HUES6 (cell line): ENCODE results near the gene RECK.

Experiments
- H3K27ac ChIP-seq: 2 replicates; pipeline ENCODE4 v1.7.0; 2013; ENCODE audit warnings: low read depth, mild to moderate bottlenecking, low read length, inconsistent platforms
- H3K27me3 ChIP-seq: 2 replicates; pipeline ENCODE4 v1.6.1; 2013; ENCODE audit warnings: low read length; ENCODE audit not compliant: control insufficient read depth, insufficient read depth
- H3K36me3 ChIP-seq: 2 replicates; pipeline ENCODE4 v1.6.1; 2013; ENCODE audit warnings: low read length; ENCODE audit not compliant: control insufficient read depth, insufficient read depth
- H3K4me1 ChIP-seq: 2 replicates; pipeline ENCODE4 v1.6.1; 2013; ENCODE audit warnings: low read length; ENCODE audit not compliant: control insufficient read depth, insufficient read depth
- H3K4me3 ChIP-seq: 2 replicates; pipeline ENCODE4 v1.5.1; 2013; ENCODE audit warnings: low read depth, low read length
- H3K9ac ChIP-seq: one replicate; pipeline ENCODE4 v1.6.1; 2013; ENCODE audit warnings: mild to moderate bottlenecking, low read length
- H3K9me3 ChIP-seq: 2 replicates; pipeline ENCODE4 v1.6.1; 2013; ENCODE audit warnings: low read depth, low read length; ENCODE audit not compliant: control insufficient read depth, insufficient read depth

RECK gene

GRCh38 chr9:36137392-36138004, 100.8 kb downstream of the RECK start:
- Histone ChIP-seq H3K4me3 (peak overlapping the region; percentile 73), H3K27me3 (peaks cover 94% of the 10 kb centered on the region), H3K9me3 (no peaks in the 10 kb centered on the region)

GRCh38 chr9:36138496-36138895, 101.8 kb downstream of the RECK start:
- H3K27me3 ChIP-seq: peaks cover 84% of the 10 kb centered on the region

More at GRCh38 chr9:36137392-36138004, 100.8 kb downstream of the RECK start:
- Histone ChIP-seq H3K4me1 (peaks cover 25% of the 10 kb centered on the region), H3K27ac (no peak overlapping the region), H3K9ac (peak overlapping the region; percentile 69), H3K36me3 (no peaks in the 10 kb centered on the region)

GRCh38 chr9:36138901-36139300, 102.2 kb downstream of the RECK start:
- Histone ChIP-seq H3K27ac (no peak overlapping the region), H3K4me3 (no peak overlapping the region), H3K9me3 (no peaks in the 10 kb centered on the region), H3K9ac (no peak overlapping the region), H3K27me3 (peaks cover 81% of the 10 kb centered on the region), H3K4me1 (peaks cover 26% of the 10 kb centered on the region), H3K36me3 (no peaks in the 10 kb centered on the region)

More at GRCh38 chr9:36138496-36138895, 101.8 kb downstream of the RECK start:
- no peaks in the 10 kb centered on the region for H3K36me3 ChIP-seq
- H3K9me3 ChIP-seq: no peaks in the 10 kb centered on the region
- no peak overlapping the region for H3K4me3 ChIP-seq
- no peak overlapping the region for H3K9ac ChIP-seq
- peaks cover 26% of the 10 kb centered on the region for H3K4me1 ChIP-seq
- no peak overlapping the region for H3K27ac ChIP-seq

- Histone ChIP-seq H3K4me3 (no peak overlapping the region), H3K9me3 (peaks cover 2% of the 10 kb centered on the region), H3K4me1 (peaks cover 19% of the 10 kb centered on the region), H3K9ac (no peak overlapping the region), H3K36me3 (no peaks in the 10 kb centered on the region), H3K27me3 (peaks cover 70% of the 10 kb centered on the region), H3K27ac (no peak overlapping the region)
Observed at GRCh38 chr9:36140086-36141084, 103.7 kb downstream of the RECK start.

- peaks cover 9% of the 10 kb centered on the region for H3K9me3 ChIP-seq
- peaks cover 61% of the 10 kb centered on the region for H3K27me3 ChIP-seq
- no peak overlapping the region for H3K4me3 ChIP-seq
- H3K27ac ChIP-seq: no peak overlapping the region
- peaks cover 12% of the 10 kb centered on the region for H3K4me1 ChIP-seq
- no peaks in the 10 kb centered on the region for H3K36me3 ChIP-seq
- no peak overlapping the region for H3K9ac ChIP-seq
Observed at GRCh38 chr9:36141288-36141687, 104.6 kb downstream of the RECK start.

GRCh38 chr9:36141761-36142160, 105.0 kb downstream of the RECK start:
- Histone ChIP-seq H3K9ac (no peak overlapping the region), H3K4me1 (peaks cover 12% of the 10 kb centered on the region), H3K27me3 (peaks cover 56% of the 10 kb centered on the region), H3K4me3 (no peak overlapping the region), H3K36me3 (no peaks in the 10 kb centered on the region), H3K27ac (no peak overlapping the region), H3K9me3 (peaks cover 9% of the 10 kb centered on the region)

- no peaks in the 10 kb centered on the region for H3K36me3 ChIP-seq
- peaks cover 5% of the 10 kb centered on the region; the same call in 1 of the 2 replicates for H3K4me1 ChIP-seq
- H3K27me3 ChIP-seq: peaks cover 47% of the 10 kb centered on the region
- H3K4me3 ChIP-seq: no peak overlapping the region
- H3K9ac ChIP-seq: no peak overlapping the region
- H3K27ac ChIP-seq: no peak overlapping the region
- peaks cover 9% of the 10 kb centered on the region for H3K9me3 ChIP-seq
Observed at GRCh38 chr9:36142510-36143244, 106.0 kb downstream of the RECK start.

- Histone ChIP-seq H3K9ac (no peak overlapping the region), H3K27me3 (peaks cover 41% of the 10 kb centered on the region), H3K27ac (no peak overlapping the region), H3K36me3 (no peaks in the 10 kb centered on the region), H3K9me3 (peaks cover 9% of the 10 kb centered on the region), H3K4me3 (no peak overlapping the region), H3K4me1 (peaks cover 4% of the 10 kb centered on the region; the same call in 1 of the 2 replicates)
Observed at GRCh38 chr9:36143245-36143641, 106.5 kb downstream of the RECK start.

- Histone ChIP-seq H3K36me3 (no peaks in the 10 kb centered on the region), H3K27ac (no peak overlapping the region), H3K4me1 (peaks cover 4% of the 10 kb centered on the region; the same call in 1 of the 2 replicates), H3K9ac (no peak overlapping the region), H3K4me3 (no peak overlapping the region), H3K9me3 (peaks cover 9% of the 10 kb centered on the region), H3K27me3 (peaks cover 28% of the 10 kb centered on the region)
Observed at GRCh38 chr9:36144309-36145232, 107.9 kb downstream of the RECK start.

GRCh38 chr9:36145970-36146369, 109.3 kb downstream of the RECK start:
- peaks cover 14% of the 10 kb centered on the region for H3K27me3 ChIP-seq
- H3K27ac ChIP-seq: no peak overlapping the region
- no peak overlapping the region for H3K9ac ChIP-seq
- H3K9me3 ChIP-seq: peaks cover 9% of the 10 kb centered on the region
- H3K4me1 ChIP-seq: peaks cover 4% of the 10 kb centered on the region; the same call in 1 of the 2 replicates
- no peaks in the 10 kb centered on the region for H3K36me3 ChIP-seq
- H3K4me3 ChIP-seq: no peak overlapping the region
